HEK293T (cell line): Measurements from ENCODE around the gene NRG3.
A peak's percentile ranks its signal among the peaks of the same experiment; 100 is the strongest.

Experiments
- CTCF ChIA-PET: fragments of 350-600 bp; formaldehyde crosslinking; extraction: SDS; loops from one replicate; lab custom pipeline; 2021; ENCODE audit warnings: antibody characterized with exemption, inconsistent platforms; lab: Yijun Ruan, JAX
- POLR2A ChIA-PET: fragments of 350-600 bp; formaldehyde crosslinking; extraction: SDS; loops from one replicate; lab custom pipeline; 2020; ENCODE audit warnings: antibody characterized with exemption, inconsistent platforms; lab: Yijun Ruan, JAX
- DNase-seq: peaks from one replicate; pipeline ENCODE4 v3.0.0; 2012; ENCODE audit warnings: mixed read lengths; ENCODE audit errors: extremely low spot score
- ARNT ChIP-seq: fragments of 450-650 bp; IDR thresholded peaks from 2 replicates; pipeline ENCODE4 v1.6.1; 2017; ENCODE audit warnings: mild to moderate bottlenecking
- BHLHE40 ChIP-seq: fragments of 450-650 bp; IDR thresholded peaks from 2 replicates; pipeline ENCODE4 v1.6.1; 2016; ENCODE audit warnings: mild to moderate bottlenecking, moderate library complexity, borderline replicate concordance
- CTBP1 ChIP-seq: fragments of 450-650 bp; IDR thresholded peaks from 2 replicates; pipeline ENCODE4 v1.6.1; 2016; ENCODE audit warnings: borderline replicate concordance
- ELF4 ChIP-seq: fragments of 450-650 bp; IDR thresholded peaks from 2 replicates; pipeline ENCODE4 v1.6.1; 2017; ENCODE audit warnings: antibody characterized with exemption
- FOXA1 ChIP-seq: fragments of 450-650 bp; IDR thresholded peaks from 2 replicates; pipeline ENCODE4 v1.6.1; 2016; ENCODE audit warnings: mild to moderate bottlenecking
- FOXK2 ChIP-seq: fragments of 450-650 bp; IDR thresholded peaks from 2 replicates; pipeline ENCODE4 v1.6.1; 2016; ENCODE audit warnings: mild to moderate bottlenecking
- FOXM1 ChIP-seq: fragments of 450-650 bp; IDR thresholded peaks from 2 replicates; pipeline ENCODE4 v1.6.1; 2017; ENCODE audit warnings: mild to moderate bottlenecking, borderline replicate concordance
- HDGF ChIP-seq: fragments of 450-650 bp; IDR thresholded peaks from 2 replicates; pipeline ENCODE4 v1.6.1; 2017; ENCODE audit warnings: antibody characterized with exemption, borderline replicate concordance
- L3MBTL2 ChIP-seq: fragments of 450-650 bp; conservative IDR thresholded peaks from 2 replicates; pipeline ENCODE4 v1.6.1; 2016; ENCODE audit warnings: mild to moderate bottlenecking
- LEF1 ChIP-seq: fragments of 450-650 bp; IDR thresholded peaks from 2 replicates; pipeline ENCODE4 v1.6.1; 2017; ENCODE audit warnings: mild to moderate bottlenecking, borderline replicate concordance
- NFRKB ChIP-seq: fragments of 450-650 bp; IDR thresholded peaks from 2 replicates; pipeline ENCODE4 v1.6.1; 2016; ENCODE audit warnings: mild to moderate bottlenecking, moderate library complexity
- SP1 ChIP-seq: fragments of 450-650 bp; IDR thresholded peaks from 2 replicates; pipeline ENCODE4 v1.6.1; 2017
- SUZ12 ChIP-seq: fragments of 450-650 bp; IDR thresholded peaks from 2 replicates; pipeline ENCODE4 v1.6.1; 2016; ENCODE audit warnings: mild to moderate bottlenecking
- TARDBP ChIP-seq: fragments of 450-650 bp; IDR thresholded peaks from 2 replicates; pipeline ENCODE4 v1.6.1; 2016
- ZNF384 ChIP-seq: fragments of 450-650 bp; IDR thresholded peaks from 2 replicates; pipeline ENCODE4 v1.6.1; 2016
- TF ChIP-seq, protein P1 (sequence below): fragments of 450-650 bp; IDR thresholded peaks from 2 replicates; pipeline ENCODE4 v1.6.1; 2016

NRG3 gene

DNA sequence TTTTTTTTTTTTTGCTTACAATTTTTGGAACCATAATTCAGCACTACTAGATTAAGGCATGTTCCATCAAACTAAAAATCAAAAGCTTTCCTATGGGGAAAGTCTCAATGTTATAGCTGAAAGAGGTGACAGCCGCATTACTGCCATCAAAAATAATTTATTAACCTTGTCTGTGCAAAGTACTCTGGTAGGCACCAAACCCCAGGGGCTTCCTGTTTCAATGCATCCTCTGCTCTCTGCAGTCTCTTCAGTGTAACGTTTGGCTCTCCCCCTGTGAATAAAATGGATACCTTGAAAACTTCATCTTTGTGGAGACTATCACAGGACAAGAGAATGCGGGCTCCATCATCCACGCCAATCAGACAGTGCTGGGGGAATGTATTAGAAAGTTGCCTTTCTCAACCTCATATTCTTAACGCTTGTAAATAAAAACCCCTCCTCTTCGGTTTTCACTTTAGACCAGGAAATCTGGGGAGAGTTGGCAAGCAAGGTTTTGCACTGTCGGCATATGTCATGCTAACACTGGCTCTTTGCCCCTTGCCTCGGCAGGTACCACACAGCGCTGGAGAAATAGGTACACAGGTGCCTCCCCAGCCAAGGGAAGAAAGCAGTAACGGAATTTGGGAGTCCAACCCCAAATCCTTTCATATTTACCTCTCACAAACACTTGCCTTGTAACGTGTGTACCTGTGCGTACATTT, 1.6 kb upstream of the NRG3 start:
- CTCF ChIA-PET: interaction anchor here (1.7 kb wide), 1 partner anchor 30 kb away, joined by 4 read pairs; no protein-coding TSS in a partner anchor
- POLR2A ChIA-PET: no interaction called here
- TF ChIP-seq TARDBP: no peak
- TF ChIP-seq CTBP1: no peak
- no peak for TF ChIP-seq LEF1
- TF ChIP-seq, protein P1, sequence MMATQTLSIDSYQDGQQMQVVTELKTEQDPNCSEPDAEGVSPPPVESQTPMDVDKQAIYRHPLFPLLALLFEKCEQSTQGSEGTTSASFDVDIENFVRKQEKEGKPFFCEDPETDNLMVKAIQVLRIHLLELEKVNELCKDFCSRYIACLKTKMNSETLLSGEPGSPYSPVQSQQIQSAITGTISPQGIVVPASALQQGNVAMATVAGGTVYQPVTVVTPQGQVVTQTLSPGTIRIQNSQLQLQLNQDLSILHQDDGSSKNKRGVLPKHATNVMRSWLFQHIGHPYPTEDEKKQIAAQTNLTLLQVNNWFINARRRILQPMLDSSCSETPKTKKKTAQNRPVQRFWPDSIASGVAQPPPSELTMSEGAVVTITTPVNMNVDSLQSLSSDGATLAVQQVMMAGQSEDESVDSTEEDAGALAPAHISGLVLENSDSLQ: no peak
- TF ChIP-seq ELF4: no peak
- no peak for TF ChIP-seq ZNF384
- no peak for TF ChIP-seq BHLHE40
- TF ChIP-seq FOXK2: no peak
- no peak for TF ChIP-seq HDGF
- no peak for TF ChIP-seq SUZ12
- no peak for TF ChIP-seq NFRKB
- TF ChIP-seq ARNT: no peak
- no peak for TF ChIP-seq FOXA1
- DNase-seq: no peak

DNA sequence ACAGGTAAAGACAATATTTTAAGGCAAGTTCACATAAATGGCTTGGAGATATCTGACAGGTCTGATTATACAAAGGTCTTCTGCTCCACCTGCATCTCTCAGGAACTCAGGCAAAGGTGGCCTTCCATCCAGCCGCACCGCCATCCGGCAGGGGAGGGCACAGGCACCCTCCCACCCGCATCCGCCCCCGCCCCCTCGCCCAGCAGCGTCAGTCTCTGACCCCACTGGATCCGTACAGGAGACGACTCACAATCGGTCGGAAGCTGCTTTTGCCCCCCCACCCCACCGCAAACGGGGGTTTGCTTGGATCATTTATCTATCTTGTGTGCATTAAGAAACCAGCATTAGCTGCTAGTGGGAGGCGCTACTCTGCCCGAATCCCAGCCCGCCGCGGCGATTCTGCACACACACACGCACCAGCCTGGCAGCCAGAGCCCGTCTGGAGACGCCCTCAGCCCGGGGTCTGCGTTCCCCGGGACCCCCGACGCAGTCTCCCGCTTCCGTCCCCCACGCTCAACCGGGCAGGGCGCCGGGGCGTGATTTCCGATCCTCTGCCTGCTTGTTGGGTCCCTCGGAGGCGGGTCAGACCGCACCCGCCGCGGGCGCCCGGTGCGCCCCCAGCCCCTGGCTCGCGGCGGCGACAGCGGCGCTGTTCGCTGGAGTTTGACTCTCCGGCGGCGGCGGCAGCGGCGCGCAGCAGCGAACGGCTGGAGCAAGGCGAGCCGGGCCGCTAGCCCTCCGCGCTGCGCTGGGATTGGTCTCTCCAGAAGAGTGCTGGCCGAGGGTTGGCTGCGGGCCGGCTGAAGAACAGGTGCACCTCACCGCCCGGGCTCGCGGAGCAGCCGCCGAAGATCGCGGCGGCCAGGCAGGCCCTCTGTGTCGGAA, 820 bp upstream of the NRG3 start:
- ChIA-PET CTCF (no interaction called here), POLR2A (no interaction called here)
- DNase-seq: peak; percentile 57
- TF ChIP-seq, protein P1: no peak
- no peak for TF ChIP-seq BHLHE40
- TF ChIP-seq ARNT: no peak
- TF ChIP-seq ZNF384: no peak
- no peak for TF ChIP-seq LEF1
- TF ChIP-seq SUZ12: no peak
- no peak for TF ChIP-seq TARDBP
- no peak for TF ChIP-seq FOXK2
- no peak for TF ChIP-seq FOXA1
- TF ChIP-seq SP1: no peak
- no peak for TF ChIP-seq HDGF
- TF ChIP-seq ELF4: no peak
- no peak for TF ChIP-seq CTBP1
- no peak for TF ChIP-seq FOXM1
- no peak for TF ChIP-seq NFRKB

DNA sequence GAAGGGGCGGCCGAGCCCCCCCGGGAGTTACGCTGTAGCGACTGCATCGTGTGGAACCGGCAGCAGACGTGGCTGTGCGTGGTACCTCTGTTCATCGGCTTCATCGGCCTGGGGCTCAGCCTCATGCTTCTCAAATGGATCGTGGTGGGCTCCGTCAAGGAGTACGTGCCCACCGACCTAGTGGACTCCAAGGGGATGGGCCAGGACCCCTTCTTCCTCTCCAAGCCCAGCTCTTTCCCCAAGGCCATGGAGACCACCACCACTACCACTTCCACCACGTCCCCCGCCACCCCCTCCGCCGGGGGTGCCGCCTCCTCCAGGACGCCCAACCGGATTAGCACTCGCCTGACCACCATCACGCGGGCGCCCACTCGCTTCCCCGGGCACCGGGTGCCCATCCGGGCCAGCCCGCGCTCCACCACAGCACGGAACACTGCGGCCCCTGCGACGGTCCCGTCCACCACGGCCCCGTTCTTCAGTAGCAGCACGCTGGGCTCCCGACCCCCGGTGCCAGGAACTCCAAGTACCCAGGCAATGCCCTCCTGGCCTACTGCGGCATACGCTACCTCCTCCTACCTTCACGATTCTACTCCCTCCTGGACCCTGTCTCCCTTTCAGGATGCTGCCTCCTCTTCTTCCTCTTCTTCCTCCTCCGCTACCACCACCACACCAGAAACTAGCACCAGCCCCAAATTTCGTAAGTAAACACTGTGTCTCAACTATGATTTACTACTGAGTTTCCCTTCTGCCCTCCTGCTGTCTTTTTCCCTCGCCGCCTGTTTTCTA, 666 bp downstream of the NRG3 start:
- TF ChIP-seq ZNF384 (no peak), TARDBP (no peak), ELF4 (no peak), BHLHE40 (no peak), SUZ12 (no peak), SP1 (no peak), FOXM1 (no peak), HDGF (no peak), ARNT (no peak)
- ChIA-PET CTCF (no interaction called here), POLR2A (no interaction called here)
- no peak for DNase-seq

DNA sequence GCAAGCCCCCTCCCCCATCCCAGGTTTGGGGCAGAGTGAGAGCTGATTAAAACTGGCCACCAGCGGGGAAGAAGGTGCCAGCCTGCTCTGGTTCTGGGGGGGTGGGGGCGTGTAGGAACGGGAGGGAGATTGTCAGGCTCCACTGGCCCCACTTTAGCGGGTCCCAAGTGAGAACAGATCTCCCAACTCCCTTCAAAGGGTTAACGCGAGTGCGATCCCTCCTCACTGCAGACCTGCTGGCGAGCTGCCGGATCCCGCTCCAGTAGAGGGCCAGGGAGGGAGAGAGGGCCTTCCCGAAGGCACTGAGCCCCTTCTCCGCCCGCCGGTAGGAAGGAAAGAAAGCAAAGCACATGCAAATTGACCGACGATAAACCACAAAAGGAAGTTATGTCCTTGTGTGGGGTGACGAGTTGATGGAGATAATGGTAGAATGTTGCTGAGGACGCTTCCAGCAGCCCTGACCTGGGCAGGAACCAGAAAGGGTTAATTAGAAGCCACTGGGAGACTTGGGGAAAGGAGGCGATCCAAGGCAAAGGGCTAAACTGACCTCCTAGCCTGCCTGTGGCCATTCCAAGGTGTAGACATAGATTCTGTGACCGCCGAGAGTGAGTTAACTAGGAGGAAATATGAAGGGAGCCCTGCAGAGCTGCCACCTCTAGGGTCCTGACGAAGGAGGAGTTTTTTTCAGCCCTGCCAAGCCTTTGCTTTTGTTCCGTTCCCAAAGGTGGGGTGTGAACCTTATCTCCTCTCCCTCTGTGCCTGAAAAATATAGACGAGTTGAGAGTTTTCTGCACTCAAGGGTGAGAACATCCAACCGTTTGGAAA, 1.5 kb downstream of the NRG3 start:
- ChIA-PET CTCF (interaction anchor here (0.6 kb wide), 1 partner anchor 18 kb away, joined by 4 read pairs; no protein-coding TSS in a partner anchor), POLR2A (no interaction called here)
- no peak for DNase-seq
- no peak for TF ChIP-seq ARNT
- no peak for TF ChIP-seq HDGF
- TF ChIP-seq, protein P1: no peak
- no peak for TF ChIP-seq FOXK2
- TF ChIP-seq NFRKB: no peak
- TF ChIP-seq SUZ12: no peak
- no peak for TF ChIP-seq CTBP1
- TF ChIP-seq LEF1: no peak
- no peak for TF ChIP-seq SP1
- no peak for TF ChIP-seq FOXA1
- no peak for TF ChIP-seq BHLHE40
- no peak for TF ChIP-seq ZNF384
- TF ChIP-seq ELF4: no peak
- TF ChIP-seq L3MBTL2: no peak
- no peak for TF ChIP-seq FOXM1

DNA sequence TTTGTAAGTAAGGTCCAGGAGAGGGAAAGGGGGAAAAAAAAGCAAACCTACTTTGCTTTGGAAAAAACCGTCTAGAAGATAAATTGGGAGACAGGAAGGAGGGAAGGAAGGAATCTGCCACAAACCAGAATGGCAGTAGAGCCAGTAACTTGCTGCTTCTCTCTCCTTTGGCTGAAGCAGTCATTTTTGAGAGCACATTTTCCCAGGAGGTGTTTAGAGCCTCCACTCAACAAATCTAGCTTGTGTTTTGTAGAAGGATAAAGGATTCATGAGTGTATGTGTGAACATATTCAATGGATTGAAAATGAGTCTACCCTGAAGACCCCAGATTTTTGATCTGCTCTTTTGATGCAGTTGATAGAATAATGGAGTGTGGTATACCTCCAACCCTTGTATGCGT, 2.6 kb downstream of the NRG3 start:
- TF ChIP-seq L3MBTL2: no peak
- ChIA-PET CTCF (no interaction called here), POLR2A (no interaction called here)
- no peak for DNase-seq
